SK-N-DZ (cell line): ENCODE measurements around the gene CT45A1. TPM values are rescaled to one million over a fixed set of nuclear protein-coding genes. Genes with fewer than 3 reads are reported as not detected.
A peak's percentile ranks its signal among the peaks of the same experiment; 100 is the strongest.
"Not testable (repeated sequence)": the region's sequence is repeated elsewhere in the genome, so short reads cannot be mapped to it uniquely, and the experiment has no call there.

Experiments used
- DNase-seq: peaks from one replicate; pipeline ENCODE4 v3.0.0-alpha.2; 2015; ENCODE audit warnings: low spot score
- polyA plus RNA-seq, 2 experiments: library from polyadenylated mRNA; depleted of rRNA; stranded (reverse); fragments of >200 nt; gene quantifications; 2 replicates each; pipeline ENCODE4 v1.2.3, GENCODE V29; 2014
- small RNA-seq, 2 experiments: library from RNA; depleted of rRNA; stranded (forward); fragments of <200 nt; gene quantifications; one replicate each; pipeline ENCODE3, GENCODE V24; 2014

Gene CT45A1
- polyA plus RNA-seq (2014; cell fraction: cytosol; rRNA removed), result not detected in 2 replicates
- not detected in 2 replicates for polyA plus RNA-seq (2014; cell fraction: nucleus; rRNA removed)

GRCh38 chrX:135713183-135713689 lies at the start of gene CT45A1:
TSS of gene CT45A1 (plus strand) at chrX:135713639. CDS start at chrX:135718941, 5,302 bp downstream.
- not testable (repeated sequence) for DNase-seq

- not testable (repeated sequence) for DNase-seq
These were observed 40.5 kb upstream of the CT45A1 start for GRCh38 chrX:135672979-135673378.

GRCh38 chrX:135688137-135688536 lies 25.3 kb upstream of the CT45A1 start:
- no peak for DNase-seq

- no peak for DNase-seq
These were observed 18.0 kb upstream of the CT45A1 start for GRCh38 chrX:135695471-135695870.

- no peak for DNase-seq
These were observed 15.8 kb upstream of the CT45A1 start for GRCh38 chrX:135697601-135698000.

- DNase-seq, result no peak
These were observed 14.5 kb upstream of the CT45A1 start for GRCh38 chrX:135698924-135699323.

- DNase-seq, result peak; percentile 8
These were observed 5.6 kb upstream of the CT45A1 start for GRCh38 chrX:135707880-135708279.

- DNase-seq, result no peak
These were observed 356 bp downstream of the CT45A1 start for GRCh38 chrX:135713795-135714194.

GRCh38 chrX:135734666-135735065 lies 21.2 kb downstream of the CT45A1 start:
- not testable (repeated sequence) for DNase-seq

- no peak for DNase-seq
These were observed 24.1 kb downstream of the CT45A1 start for GRCh38 chrX:135737366-135738071.

GRCh38 chrX:135740681-135741149 lies 27.3 kb downstream of the CT45A1 start:
- peak; percentile 10 for DNase-seq

GRCh38 chrX:135741192-135741715 lies 27.8 kb downstream of the CT45A1 start:
- DNase-seq, result no peak

- DNase-seq, result not testable (repeated sequence)
These were observed 31.3 kb downstream of the CT45A1 start for GRCh38 chrX:135744739-135745138.

- DNase-seq, result not testable (repeated sequence)
These were observed 54.7 kb downstream of the CT45A1 start, which contains the start of gene CT45A3 for GRCh38 chrX:135768091-135768490. TSS of gene CT45A3 (minus strand) at chrX:135768191. CDS start at chrX:135764444, 3,747 bp downstream.

Small RNA genes lying within 50 kb of the gene (small RNA-seq; reads per million reads assigned to genes)
- 0 reads per million in 2 experiments for gene AC240442.1
